GM12878 (cell line): ENCODE measurements around the gene SRCAP. TPM values are rescaled to one million over a fixed set of nuclear protein-coding genes. Genes with fewer than 3 reads are reported as not detected.

Experiments used
- ATAC-seq: fragments of 200-7000 bp; cut with Tn5 transposase; 3 replicates; pipeline ENCODE4 v1.9.1; 2020; ENCODE audit warnings: mild to moderate bottlenecking, moderate library complexity
- BruUV-seq: library from RNA; stranded (reverse); fragments of 400-500 nt; replicated peaks from 2 replicates; lab custom pipeline; 2021; lab: Mats Ljungman, UMichigan
- CTCF ChIA-PET: fragments of 300-600 bp; sonication (Branson Sonifier 250); formaldehyde crosslinking; extraction: SDS; loops from one replicate; lab custom pipeline; 2021; ENCODE audit warnings: inconsistent platforms; lab: Yijun Ruan, JAX
- POLR2A ChIA-PET: fragments of 350-600 bp; formaldehyde crosslinking; extraction: SDS; loops from one replicate; lab custom pipeline; 2021; ENCODE audit warnings: inconsistent platforms; lab: Charles Lee
- RAD21 ChIA-PET: fragments of 300-600 bp; sonication (Branson Sonifier 250); formaldehyde crosslinking; loops from one replicate; lab custom pipeline; 2023; ENCODE audit warnings: antibody characterized with exemption; ENCODE audit not compliant: unreplicated experiment; lab: Charles Lee
- SMC1A ChIA-PET: fragments of 300-600 bp; sonication (Branson Sonifier 250); formaldehyde crosslinking; loops from one replicate; lab custom pipeline; 2023; ENCODE audit not compliant: unreplicated experiment, uncharacterized antibody; lab: Charles Lee
- DNase-seq: peaks from one replicate; pipeline ENCODE4 v3.0.0-alpha.2; 2011; ENCODE audit warnings: low read depth, low spot score
- FAIRE-seq: peaks from 3 replicates; lab custom pipeline; 2011; peaks lifted over from hg19 to GRCh38; lab: Jason Lieb, UNC
- H2AFZ ChIP-seq: 2 replicates; pipeline ENCODE4 v1.6.0; 2011; ENCODE audit warnings: low read depth, low read length, control low read depth; ENCODE audit not compliant: control insufficient read depth
- H3K27ac ChIP-seq: 2 replicates; pipeline ENCODE4 v1.5.1; 2011; ENCODE audit warnings: control low read depth; ENCODE audit not compliant: control insufficient read depth, insufficient read depth
- H3K27me3 ChIP-seq, 2 experiments: replicated peaks in 1 of 2; 2 replicates each; pipeline versions ENCODE4 v1.6.0 to v1.6.1; 2011; ENCODE audit warnings: low read length in 1 of 2; ENCODE audit not compliant: control insufficient read depth in 2 of 2, insufficient read depth in 2 of 2
- H3K36me3 ChIP-seq, 2 experiments: 2 replicates each; pipeline ENCODE4 v1.5.1; 2011; ENCODE audit warnings: low read length in 1 of 2; ENCODE audit not compliant: control insufficient read depth in 2 of 2, insufficient read depth in 2 of 2
- H3K4me1 ChIP-seq: 2 replicates; pipeline ENCODE4 v1.6.1; 2011; ENCODE audit warnings: mild to moderate bottlenecking, low read length, moderate library complexity, mixed read lengths; ENCODE audit not compliant: control insufficient read depth, insufficient read depth
- H3K4me2 ChIP-seq: 2 replicates; pipeline ENCODE4 v1.6.0; 2011; ENCODE audit warnings: control low read depth; ENCODE audit not compliant: control insufficient read depth, insufficient read depth
- H3K4me3 ChIP-seq: fragments of 200-600 bp; sonication (generic); 2 replicates; pipeline ENCODE4 v1.5.1; 2016
- H3K79me2 ChIP-seq: 2 replicates; pipeline ENCODE4 v1.6.0; 2011; ENCODE audit warnings: low read length; ENCODE audit not compliant: control insufficient read depth, insufficient read depth
- H3K9ac ChIP-seq: 2 replicates; pipeline ENCODE4 v1.8.0; 2011; ENCODE audit warnings: low read length, control low read depth, mixed read lengths; ENCODE audit not compliant: control insufficient read depth, insufficient read depth
- H3K9me3 ChIP-seq: replicated peaks from 3 replicates; pipeline ENCODE4 v1.5.1; 2011; ENCODE audit warnings: mild to moderate bottlenecking, low read length; ENCODE audit not compliant: control insufficient read depth, insufficient read depth
- H4K20me1 ChIP-seq: 2 replicates; pipeline ENCODE4 v1.6.0; 2011; ENCODE audit not compliant: control insufficient read depth, insufficient read depth
- BHLHE40 ChIP-seq, 2 experiments: fragments of 450-650 bp in 1 of 2; IDR thresholded peaks; 2 replicates each; pipeline ENCODE4 v1.6.1; 2011 to 2017; ENCODE audit warnings: low read depth in 2 of 2, borderline replicate concordance in 1 of 2, improper control_type of control experiment in 1 of 2, low read length in 1 of 2, mild to moderate bottlenecking in 1 of 2
- CHD4 ChIP-seq: fragments of 200-600 bp; sonication (generic); IDR thresholded peaks from 2 replicates; pipeline ENCODE4 v1.6.1; 2016; ENCODE audit warnings: mild to moderate bottlenecking
- EP300 ChIP-seq, 2 experiments: fragments of 150-350 bp in 1 of 2; IDR thresholded peaks; 2 replicates each; pipeline ENCODE4 v1.6.1; 2011 to 2012; ENCODE audit warnings: low read depth in 2 of 2, low read length in 2 of 2, borderline replicate concordance in 1 of 2, improper control_type of control experiment in 1 of 2, inconsistent platforms in 1 of 2; ENCODE audit not compliant: control insufficient read depth in 1 of 2
- JUNB ChIP-seq: IDR thresholded peaks from 2 replicates; pipeline ENCODE4 v1.6.1; 2016; ENCODE audit warnings: antibody characterized with exemption, mild to moderate bottlenecking
- MEF2B ChIP-seq: fragments of 450-650 bp; IDR thresholded peaks from 2 replicates; pipeline ENCODE4 v1.6.1; 2018; ENCODE audit warnings: mild to moderate bottlenecking, moderate library complexity; ENCODE audit not compliant: partially characterized antibody, poor library complexity, severe bottlenecking
- MYB ChIP-seq: fragments of 150-350 bp; IDR thresholded peaks from 2 replicates; pipeline ENCODE4 v1.6.1; 2014; ENCODE audit warnings: mild to moderate bottlenecking, low read depth, low read length, borderline replicate concordance
- POLR2A ChIP-seq: IDR thresholded peaks from 2 replicates; pipeline ENCODE4 v1.6.1; 2011; ENCODE audit warnings: low read depth, mild to moderate bottlenecking, low read length
- POU2F2 ChIP-seq: IDR thresholded peaks from 3 replicates; pipeline ENCODE4 v1.6.1; 2011; ENCODE audit warnings: low read depth, mild to moderate bottlenecking, low read length, borderline replicate concordance
- RUNX3 ChIP-seq: IDR thresholded peaks from 2 replicates; pipeline ENCODE4 v1.6.1; 2012; ENCODE audit warnings: low read length, inconsistent platforms
- SIX5 ChIP-seq: IDR thresholded peaks from 2 replicates; pipeline ENCODE4 v1.6.1; 2011; ENCODE audit warnings: mild to moderate bottlenecking, low read depth, low read length, moderate library complexity; ENCODE audit not compliant: severe bottlenecking
- STAT3 ChIP-seq: IDR thresholded peaks from 2 replicates; pipeline ENCODE4 v1.6.1; 2011; ENCODE audit warnings: low read depth, low read length, improper control_type of control experiment
- USF2 ChIP-seq: IDR thresholded peaks from 2 replicates; pipeline ENCODE4 v1.6.1; 2011; ENCODE audit warnings: low read depth, low read length, improper control_type of control experiment, borderline replicate concordance
- ZNF622 ChIP-seq: fragments of 450-650 bp; IDR thresholded peaks from 2 replicates; pipeline ENCODE4 v1.6.1; 2017; ENCODE audit warnings: mild to moderate bottlenecking, inconsistent platforms
- WGBS: methylation state at CpG from one replicate; pipeline ENCODE4 v1.1.6; 2016; ENCODE audit warnings: low lambda C conversion rate; ENCODE audit not compliant: insufficient replicate concordance, insufficient coverage; ENCODE audit errors: missing lambda C conversion rate; 5-methylcytosine and 5-hydroxymethylcytosine counted together
- in situ Hi-C: fragments of 300-500 bp; cut with MboI; formaldehyde crosslinking; loops from 9 replicates; pipeline ENCODE4 v1.14.3; 2018; ENCODE audit warnings: mixed read lengths
- intact Hi-C: fragments of 100-400 bp; cut with micrococcal nuclease; formaldehyde crosslinking; loops from one replicate; pipeline ENCODE4 v1.14.2; 2022; ENCODE audit not compliant: unreplicated experiment
- polyA plus RNA-seq, 11 experiments: library from polyadenylated mRNA; depleted of rRNA in 4 of 11; unstranded in 6 of 11; stranded (reverse) in 5 of 11; fragments of >200 nt; fragmentation: Nextera tagmentation in 4 of 11; fragmentation: Illumina TruSeq in 1 of 11; extraction: Ambion mirVana in 4 of 11; extraction: Trizol in 1 of 11; gene quantifications; 1 replicate in 1 of 11; 2 replicates in 10 of 11; pipeline versions ENCODE4 v1.2.1 to v1.2.3, GENCODE V29; 2011 to 2016; ENCODE audit warnings: inconsistent platforms in 2 of 11, missing spikeins in 2 of 11, low read depth in 1 of 11
- total RNA-seq, 4 experiments: library from RNA; depleted of rRNA in 3 of 4; stranded (reverse); fragments of >200 nt in 3 of 4; fragmentation: Illumina TruSeq in 1 of 4; extraction: Trizol in 1 of 4; gene quantifications; 2 replicates each; pipeline versions ENCODE4 v1.2.1 to v1.2.3, GENCODE V29; 2013 to 2021
- TF ChIP-seq, protein P1 (sequence below): fragments of 450-650 bp; IDR thresholded peaks from 2 replicates; pipeline ENCODE4 v1.6.1; 2018; ENCODE audit warnings: mild to moderate bottlenecking, low read depth, moderate library complexity; ENCODE audit not compliant: partially characterized antibody
- TF ChIP-seq, protein P2 (sequence below), 3 experiments: IDR thresholded peaks in 2 of 3; conservative IDR thresholded peaks in 1 of 3; 2 replicates each; pipeline ENCODE4 v1.5.1; 2011; ENCODE audit warnings: low read depth in 3 of 3, low read length in 3 of 3, mild to moderate bottlenecking in 3 of 3, control low read depth in 2 of 3, moderate library complexity in 2 of 3, inconsistent platforms in 1 of 3, mixed read lengths in 1 of 3; ENCODE audit not compliant: control insufficient read depth in 2 of 3, insufficient read depth in 1 of 3; ENCODE audit errors: extremely low read depth in 1 of 3

The SRCAP gene
- total and polyA plus RNA-seq, 10 of the 15 experiments (the other 5 are each of a cell fraction or from before 2014, with no cell fraction given): 0.24 to 58.4 (median 11.6) TPM

GRCh38 chr16:30652718-30653117 lies 46.3 kb upstream of the SRCAP start:
- intact Hi-C loops (loop anchor here (10.0 kb wide), 3 partner anchors 78 to 272 kb away; partner anchors contain the start of genes BCL7C, CTF1, FBXL19 and ZNF688), in situ Hi-C loops (loop anchor here (25.0 kb wide), 1 partner anchor 1235 kb away; no protein-coding TSS in a partner anchor)
- TF ChIP-seq CHD4 (no peak), JUNB (no peak), EP300 (IDR thresholded peaks at IDR 0.05; ENCODE audit: borderline replicate concordance in 1 of 2, control insufficient read depth in 1 of 2, low read depth in 2 of 2, low read length in 2 of 2) (no peak), ZNF622 (no peak), POLR2A (no peak), MEF2B (no peak), BHLHE40 (IDR thresholded peaks at IDR 0.05; ENCODE audit: borderline replicate concordance in 1 of 2, low read depth in 2 of 2, low read length in 1 of 2) (no peak), MYB (no peak), RUNX3 (no peak), STAT3 (no peak), SIX5 (no peak), USF2 (no peak), POU2F2 (no peak)
- TF ChIP-seq, protein P1, sequence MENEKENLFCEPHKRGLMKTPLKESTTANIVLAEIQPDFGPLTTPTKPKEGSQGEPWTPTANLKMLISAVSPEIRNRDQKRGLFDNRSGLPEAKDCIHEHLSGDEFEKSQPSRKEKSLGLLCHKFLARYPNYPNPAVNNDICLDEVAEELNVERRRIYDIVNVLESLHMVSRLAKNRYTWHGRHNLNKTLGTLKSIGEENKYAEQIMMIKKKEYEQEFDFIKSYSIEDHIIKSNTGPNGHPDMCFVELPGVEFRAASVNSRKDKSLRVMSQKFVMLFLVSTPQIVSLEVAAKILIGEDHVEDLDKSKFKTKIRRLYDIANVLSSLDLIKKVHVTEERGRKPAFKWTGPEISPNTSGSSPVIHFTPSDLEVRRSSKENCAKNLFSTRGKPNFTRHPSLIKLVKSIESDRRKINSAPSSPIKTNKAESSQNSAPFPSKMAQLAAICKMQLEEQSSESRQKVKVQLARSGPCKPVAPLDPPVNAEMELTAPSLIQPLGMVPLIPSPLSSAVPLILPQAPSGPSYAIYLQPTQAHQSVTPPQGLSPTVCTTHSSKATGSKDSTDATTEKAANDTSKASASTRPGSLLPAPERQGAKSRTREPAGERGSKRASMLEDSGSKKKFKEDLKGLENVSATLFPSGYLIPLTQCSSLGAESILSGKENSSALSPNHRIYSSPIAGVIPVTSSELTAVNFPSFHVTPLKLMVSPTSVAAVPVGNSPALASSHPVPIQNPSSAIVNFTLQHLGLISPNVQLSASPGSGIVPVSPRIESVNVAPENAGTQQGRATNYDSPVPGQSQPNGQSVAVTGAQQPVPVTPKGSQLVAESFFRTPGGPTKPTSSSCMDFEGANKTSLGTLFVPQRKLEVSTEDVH: no peak
- TF ChIP-seq, protein P2, sequence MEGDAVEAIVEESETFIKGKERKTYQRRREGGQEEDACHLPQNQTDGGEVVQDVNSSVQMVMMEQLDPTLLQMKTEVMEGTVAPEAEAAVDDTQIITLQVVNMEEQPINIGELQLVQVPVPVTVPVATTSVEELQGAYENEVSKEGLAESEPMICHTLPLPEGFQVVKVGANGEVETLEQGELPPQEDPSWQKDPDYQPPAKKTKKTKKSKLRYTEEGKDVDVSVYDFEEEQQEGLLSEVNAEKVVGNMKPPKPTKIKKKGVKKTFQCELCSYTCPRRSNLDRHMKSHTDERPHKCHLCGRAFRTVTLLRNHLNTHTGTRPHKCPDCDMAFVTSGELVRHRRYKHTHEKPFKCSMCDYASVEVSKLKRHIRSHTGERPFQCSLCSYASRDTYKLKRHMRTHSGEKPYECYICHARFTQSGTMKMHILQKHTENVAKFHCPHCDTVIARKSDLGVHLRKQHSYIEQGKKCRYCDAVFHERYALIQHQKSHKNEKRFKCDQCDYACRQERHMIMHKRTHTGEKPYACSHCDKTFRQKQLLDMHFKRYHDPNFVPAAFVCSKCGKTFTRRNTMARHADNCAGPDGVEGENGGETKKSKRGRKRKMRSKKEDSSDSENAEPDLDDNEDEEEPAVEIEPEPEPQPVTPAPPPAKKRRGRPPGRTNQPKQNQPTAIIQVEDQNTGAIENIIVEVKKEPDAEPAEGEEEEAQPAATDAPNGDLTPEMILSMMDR (IDR thresholded peaks at IDR 0.05 in 2 of 3, conservative IDR thresholded peaks at IDR 0.05 in 1 of 3; ENCODE audit: control insufficient read depth in 2 of 3, extremely low read depth in 1 of 3, insufficient read depth in 1 of 3, low read depth in 3 of 3, low read length in 3 of 3): no peak
- Histone ChIP-seq H3K79me2 (peaks cover 21% of the 10 kb centered on the region), H3K4me1 (peaks cover 22% of the 10 kb centered on the region), H3K27ac (0 out of 2 replicates have a peak overlapping the region, but pooled peaks have one; percentile 19), H3K4me3 (no peak overlapping the region; the same call in 1 of the 2 replicates), H2AFZ (no peak overlapping the region), H3K36me3 (peaks cover 13 to 24% of the 10 kb centered on the region in 2 experiments), H3K9me3 (no peaks in the 10 kb centered on the region), H3K9ac (peak overlapping the region; percentile 86; the same call in 1 of the 2 replicates), H3K27me3 (no peaks in the 10 kb centered on the region), H4K20me1 (no peaks in the 10 kb centered on the region), H3K4me2 (peak overlapping the region; percentile 95)
- RAD21 ChIA-PET: no interaction called here
- no peak for DNase-seq
- SMC1A ChIA-PET: interaction anchor here (0.6 to 1.1 kb wide), 2 partner anchors 45 to 66 kb away, joined by 3 read pairs; no protein-coding TSS in a partner anchor
- BruUV-seq: no TSS peak
- CTCF ChIA-PET: interaction anchor here (0.7 to 1.3 kb wide), 4 partner anchors 20 to 246 kb away, joined by 3 to 4 read pairs (median 3); partner anchors contain the start of gene DCTPP1
- ATAC-seq: no peak
- POLR2A ChIA-PET: interaction anchor here (0.7 kb wide), 1 partner anchor 31 kb away, joined by 3 read pairs; no protein-coding TSS in a partner anchor
- no peak for FAIRE-seq
- WGBS: 95% methylated on average over 16 of the region's 18 CpGs
